NOMO-1 treated with dmso at 0.1 percent for 144 hours (cell line): Measurements from ENCODE around the gene ASPM.
"Not testable (repeated sequence)": the region's sequence is repeated elsewhere in the genome, so short reads cannot be mapped to it uniquely, and the experiment has no call there.

ENCODE experiments used
- DNase-seq: peaks from one replicate; lab custom pipeline; 2025; ENCODE audit not compliant: unreplicated experiment; lab: John Stamatoyannopoulos, UW

The ASPM gene

DNA sequence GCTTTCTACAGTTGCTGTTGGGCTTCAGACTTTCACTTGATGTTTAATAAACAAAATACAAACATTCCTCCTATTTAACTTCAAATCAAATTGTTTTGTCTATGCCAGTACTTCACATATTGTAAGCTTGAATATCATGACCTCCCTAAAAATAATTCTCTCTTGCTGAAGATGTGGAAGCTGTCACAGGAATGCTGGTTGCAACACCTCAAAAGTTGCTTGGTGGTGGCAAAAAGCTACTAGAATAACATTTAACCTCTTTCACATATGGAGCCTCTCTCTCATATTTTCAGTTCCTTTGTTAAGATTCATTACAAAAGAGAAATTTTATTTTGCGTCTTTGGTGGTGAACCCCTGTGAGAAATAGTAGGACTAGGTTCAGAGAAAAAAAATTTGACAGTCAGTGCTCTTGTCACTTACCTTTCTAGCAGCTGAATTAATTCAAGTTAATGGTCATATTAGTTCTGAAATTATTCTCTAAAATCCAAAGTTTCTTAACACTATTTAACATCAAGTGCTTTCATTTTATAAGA, 53.9 kb downstream of the ASPM start:
- DNase-seq: no peak

DNA sequence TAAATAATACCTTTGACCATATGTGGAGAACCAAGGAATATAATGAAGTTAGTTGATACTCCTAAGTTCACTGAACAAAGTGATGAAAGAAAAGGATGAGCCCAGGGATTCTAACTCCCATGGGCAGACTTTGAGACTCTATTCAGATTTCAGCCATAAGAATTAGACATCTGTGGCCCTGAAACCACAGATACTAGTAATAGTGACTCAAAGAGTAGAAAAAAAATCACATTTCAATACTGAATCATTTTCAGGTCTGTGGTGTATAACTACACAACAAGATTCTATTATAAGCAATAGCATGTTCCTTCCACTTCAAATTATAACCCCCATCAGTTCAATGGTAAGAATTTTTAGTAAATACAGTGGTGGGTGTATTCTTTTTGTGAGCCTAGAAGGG, 63.0 kb downstream of the ASPM start:
- no peak for DNase-seq

DNA sequence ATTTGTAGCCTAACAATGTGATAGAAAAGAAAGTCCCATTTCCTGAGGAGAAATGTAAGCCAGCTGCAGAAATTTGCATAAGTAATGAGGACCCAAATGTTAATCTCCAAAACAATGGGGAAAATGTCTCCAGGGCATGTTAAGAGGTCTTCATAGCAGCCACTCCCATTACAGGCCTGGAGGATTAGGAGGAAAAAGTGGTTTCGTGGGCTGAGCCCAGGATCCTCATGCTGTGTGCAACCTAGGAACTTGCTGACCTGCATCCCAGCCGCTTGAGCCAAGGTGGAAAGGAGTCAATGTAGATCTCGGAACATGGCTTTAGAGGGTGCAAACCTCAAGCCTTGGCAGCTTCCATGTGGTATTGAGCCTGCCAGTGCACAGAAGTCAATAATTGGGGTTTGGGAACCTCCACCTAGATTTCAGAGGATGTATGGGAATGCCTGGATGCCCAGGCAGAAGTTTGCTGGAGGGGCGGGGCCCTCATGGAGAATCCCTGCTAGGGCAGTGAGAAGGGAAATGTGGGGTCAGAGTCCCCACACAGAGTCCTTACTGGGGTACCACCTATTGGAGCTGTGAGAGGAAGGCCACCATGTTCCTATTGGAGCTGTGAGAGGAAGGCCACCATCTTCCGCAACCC, 65.2 kb downstream of the ASPM start:
- DNase-seq: no peak

DNA sequence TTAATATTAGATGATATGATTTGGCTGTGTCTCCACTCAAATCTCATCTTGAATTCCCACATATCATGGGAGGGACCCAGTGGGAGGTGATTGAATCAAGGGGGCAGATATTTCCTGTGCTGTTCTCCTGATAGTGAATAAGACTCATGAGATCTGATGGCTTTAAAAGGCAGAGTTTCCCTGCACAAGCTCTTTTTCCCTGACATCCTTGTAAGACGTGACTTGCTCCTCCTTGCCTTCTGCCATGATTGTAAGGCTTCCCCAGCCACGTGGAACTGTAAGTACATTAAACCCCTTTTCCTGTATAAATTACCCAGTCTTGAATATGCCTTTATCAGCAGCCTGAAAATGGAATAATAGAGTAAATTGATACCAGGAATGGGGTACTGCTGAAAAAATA, 66.1 kb downstream of the ASPM start:
- no peak for DNase-seq

DNA sequence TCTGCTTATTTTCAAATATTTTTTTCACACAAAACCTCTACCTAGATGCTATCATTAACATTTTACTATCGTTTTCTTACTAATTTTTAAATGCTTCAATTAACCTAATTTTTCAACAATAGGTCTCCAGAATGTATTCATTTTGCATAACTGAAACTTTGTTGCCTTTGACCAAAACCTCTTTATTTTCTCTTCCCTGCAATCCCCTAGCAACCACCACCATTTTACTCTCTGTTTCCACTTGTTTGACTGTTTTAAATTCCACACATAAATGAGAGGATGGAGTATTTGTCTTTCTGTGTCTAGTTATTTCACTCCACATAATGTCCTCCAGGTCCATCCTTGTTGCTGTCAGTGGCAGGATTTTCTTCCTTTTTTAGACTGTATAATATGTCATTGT, 69.9 kb downstream of the ASPM start:
- DNase-seq: no peak

DNA sequence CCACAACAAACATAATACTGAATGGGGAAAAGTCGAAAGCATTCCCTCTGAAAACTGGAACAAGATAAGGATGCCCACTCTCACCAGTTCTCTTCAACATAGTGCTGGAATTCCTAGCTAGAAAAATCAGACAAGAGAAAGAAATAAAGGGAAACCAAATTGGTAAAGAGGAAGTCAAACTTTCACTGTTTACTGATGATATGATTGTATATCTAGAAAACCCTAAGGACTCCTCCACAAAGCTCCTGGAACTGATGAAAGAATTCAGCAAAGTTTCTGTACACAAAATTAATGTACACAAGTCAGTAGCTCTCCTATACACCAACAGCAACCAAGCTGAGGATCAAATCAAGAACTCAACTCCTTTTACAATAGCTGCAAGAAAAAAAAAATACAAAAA, 72.5 kb downstream of the ASPM start:
- DNase-seq: no peak

DNA sequence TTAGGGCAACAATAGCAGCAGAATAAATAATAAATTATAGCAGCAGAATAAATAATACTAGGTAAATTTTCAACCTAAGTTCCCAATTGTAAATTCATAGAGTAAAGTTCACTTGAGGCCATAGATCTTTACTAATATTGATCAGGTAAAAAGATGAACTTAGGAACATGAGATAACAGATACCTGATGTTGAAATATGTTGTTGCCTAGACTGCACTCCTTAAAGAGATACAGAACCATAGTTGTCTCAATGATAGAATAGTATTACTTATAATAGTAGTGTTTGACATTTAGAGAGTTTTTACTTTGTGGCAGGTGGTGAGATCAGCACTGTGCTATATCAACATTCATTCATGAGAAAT, 79.0 kb downstream of the ASPM start:
- no peak for DNase-seq

DNA sequence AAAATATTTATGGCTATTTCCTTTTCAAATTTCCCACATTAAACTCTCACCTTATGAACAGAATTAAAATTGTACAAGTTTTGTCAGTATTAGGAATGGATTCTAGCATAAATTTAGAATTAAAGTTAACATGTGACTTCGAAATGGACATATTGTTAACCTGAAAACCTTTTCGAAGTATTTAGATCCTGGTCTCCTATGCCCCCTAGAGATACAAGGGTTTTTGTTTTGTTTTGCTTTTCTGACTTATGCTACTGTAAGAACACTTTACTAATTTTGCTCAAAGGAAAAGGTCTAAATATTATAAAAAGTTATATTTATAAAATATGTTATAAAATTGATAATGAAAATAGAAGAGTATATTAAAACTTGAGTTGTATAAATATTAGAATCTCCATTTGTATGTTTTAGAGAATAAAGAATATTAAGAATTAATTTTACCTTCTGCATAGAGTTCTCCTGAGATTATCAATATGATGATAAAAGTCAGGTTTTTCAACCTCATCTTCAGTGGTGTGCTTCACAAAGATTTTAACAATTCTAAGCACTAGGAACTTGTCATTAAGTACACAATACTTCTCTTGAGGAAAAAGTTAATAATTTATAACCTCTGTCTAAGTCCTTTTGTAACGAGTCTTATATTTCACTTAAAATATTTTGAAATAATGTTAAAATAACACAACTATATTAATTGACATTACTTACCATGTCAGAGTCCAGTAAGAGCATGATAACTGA, 79.6 kb downstream of the ASPM start, which contains the start of gene F13B:
TSS of gene F13B (minus strand) at position 542 of the 738 bp plus-strand sequence. CDS start at position 505, 37 bp downstream.
- DNase-seq: no peak

DNA sequence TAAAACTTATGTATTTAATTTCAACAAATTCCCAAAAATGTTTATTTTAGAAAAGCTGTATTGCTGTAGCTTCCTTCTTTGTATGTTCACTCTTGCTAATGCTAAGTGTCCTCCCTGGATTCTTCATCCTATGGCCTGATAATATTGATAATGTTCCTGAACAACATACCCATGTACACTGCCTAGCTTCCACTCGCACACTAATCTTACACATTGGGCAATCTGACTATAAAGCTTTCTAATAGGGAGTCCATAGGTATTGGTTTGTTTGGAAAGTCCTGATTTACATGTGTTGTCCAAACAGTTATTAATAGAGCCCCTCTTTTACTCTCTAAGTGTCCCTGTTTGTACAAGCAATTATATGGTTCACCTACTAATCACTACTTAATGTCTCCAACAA, 80.2 kb downstream of the ASPM start:
- DNase-seq: no peak

DNA sequence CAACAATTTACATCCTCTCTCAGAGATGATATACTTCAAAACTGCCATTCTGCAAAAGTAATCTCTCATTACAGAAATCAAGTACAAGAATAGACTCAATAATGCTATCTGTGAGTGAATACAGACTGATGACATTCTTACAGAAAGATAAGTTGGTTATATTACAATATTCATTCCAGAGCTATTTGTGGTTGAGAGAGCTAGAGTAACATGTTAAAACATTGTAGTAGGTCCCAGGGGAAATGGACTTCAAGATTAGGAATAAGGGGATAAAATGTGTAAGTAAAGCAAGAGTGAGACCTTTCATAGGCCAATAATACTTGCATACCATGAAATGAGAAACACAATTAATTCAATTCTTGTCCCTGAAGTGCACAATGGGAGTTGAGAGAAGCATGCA, 80.9 kb downstream of the ASPM start:
- DNase-seq: no peak

DNA sequence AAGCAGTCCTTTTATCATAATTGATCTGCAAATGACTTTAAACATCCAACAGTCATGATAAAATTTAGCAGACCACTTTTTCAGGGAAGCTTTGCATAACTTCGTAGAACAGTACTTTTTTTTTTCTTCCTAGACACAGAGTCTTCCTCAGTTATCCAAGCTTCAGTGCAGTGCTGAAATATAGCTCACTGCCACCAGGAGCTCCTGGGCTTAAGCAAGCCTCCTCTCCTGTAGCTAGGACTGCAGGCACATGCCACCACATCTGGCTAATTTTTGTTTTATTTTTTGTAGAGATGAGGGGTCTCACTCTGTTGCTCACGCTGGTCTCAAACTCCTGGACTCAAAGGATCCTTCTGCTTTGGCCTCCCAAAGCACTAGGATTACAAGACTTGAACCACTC, 83.3 kb downstream of the ASPM start:
- no peak for DNase-seq

DNA sequence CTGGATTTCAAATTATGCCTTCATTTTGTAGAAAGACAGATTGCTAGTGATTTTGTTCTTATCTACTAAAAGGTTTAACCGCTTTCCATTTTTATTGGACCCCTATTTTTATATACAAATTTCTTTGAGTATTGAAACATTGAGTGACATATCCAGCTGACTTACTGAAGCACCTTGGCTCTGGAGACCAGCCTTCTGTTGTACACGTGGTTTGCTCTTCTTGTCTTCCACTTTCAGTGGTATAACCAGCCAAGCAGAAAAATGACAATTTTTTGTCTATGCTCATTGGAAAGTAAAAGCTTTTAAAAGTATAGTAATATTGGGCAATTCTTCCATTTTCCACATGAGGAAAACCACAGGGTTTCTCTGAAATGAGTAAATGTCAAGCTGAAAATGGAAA, 83.8 kb downstream of the ASPM start:
- no peak for DNase-seq

DNA sequence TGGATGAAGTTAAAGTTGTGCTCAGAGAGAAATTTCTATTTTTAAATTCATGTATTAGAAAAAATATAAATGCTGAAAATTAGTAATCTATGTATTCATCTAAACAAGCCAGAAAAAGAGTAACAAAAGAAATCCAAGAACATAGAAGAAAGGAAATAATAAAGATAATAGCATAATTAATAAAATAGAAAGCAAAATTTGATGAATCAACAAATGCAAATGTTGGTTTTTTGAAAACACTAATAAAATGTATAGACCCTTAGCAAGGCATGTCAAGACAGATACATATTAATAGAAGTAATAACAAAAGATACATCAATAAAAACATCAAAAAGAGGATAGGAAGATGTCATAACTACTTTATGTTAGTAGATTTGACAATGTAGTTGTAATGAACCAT, 97.4 kb downstream of the ASPM start:
- DNase-seq: no peak

DNA sequence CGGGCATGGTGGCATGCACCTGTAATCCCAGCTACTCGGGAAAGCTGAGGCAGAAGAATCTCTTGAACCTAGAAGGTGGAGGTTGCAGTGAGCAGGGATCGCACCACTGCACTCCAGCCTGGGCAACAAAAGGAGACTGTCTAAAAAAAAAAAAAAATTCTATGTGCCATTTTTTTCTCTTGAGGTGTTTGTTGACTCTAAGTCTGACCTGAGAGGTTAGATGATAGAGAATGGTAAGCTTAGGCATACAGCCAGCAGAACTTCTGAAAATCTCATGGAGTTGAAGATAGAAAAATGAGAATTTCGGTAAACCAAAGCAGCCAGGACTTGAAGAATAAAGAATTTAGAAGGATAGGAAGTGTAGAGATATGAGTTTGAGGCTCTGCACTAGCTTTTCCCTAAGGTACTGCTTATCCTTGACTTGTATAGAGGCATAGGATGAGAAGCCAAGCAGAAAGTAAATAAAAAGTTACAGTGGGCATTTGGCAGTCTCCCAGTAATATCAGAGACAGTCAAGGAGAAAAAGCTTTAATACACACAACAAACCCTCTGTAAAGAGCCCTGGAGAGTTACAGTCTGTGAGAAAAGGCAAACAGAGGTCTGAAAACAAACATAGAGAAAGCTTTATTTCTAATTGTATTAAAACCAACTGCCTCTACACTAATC, 103.7 kb downstream of the ASPM start:
- DNase-seq: no peak

DNA sequence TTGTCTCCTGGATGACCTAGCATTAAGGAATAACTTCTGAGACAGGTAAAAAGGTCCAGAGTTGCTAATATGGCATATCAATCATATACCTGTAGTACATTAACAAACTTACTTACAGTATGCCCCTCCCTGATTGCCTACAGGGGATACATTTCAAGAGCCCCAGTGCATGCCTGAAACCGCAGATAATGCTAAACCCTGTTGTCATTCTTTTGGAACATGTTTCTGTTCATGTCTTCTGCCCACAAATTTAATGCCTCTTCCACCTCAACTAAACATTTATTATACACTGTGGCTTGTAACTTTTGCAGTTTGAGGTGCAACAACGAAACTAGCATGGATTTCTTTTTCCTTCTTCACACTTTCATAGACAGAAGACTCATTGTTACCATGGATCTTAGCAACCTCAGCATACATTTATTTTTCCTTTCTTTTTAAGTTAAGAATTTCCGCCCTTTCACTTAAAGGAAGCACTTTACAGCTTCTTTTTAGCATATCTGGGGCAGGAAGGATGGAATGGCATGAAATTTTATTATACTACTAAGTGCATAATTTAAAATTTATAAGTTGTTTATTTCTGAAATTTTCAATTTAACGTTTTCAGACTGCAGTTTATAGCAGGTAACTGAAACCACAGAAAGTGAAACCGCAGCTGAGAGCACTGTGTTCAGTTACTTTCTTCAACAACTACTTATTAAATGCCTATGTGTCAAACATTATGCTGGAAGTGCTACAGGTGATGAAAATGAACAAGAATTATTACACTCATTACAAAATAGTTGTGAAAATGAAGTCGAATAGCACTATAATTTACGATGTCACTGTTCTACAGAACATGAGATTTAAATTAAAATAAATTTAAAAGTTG, 104.7 kb downstream of the ASPM start:
- DNase-seq: no peak

DNA sequence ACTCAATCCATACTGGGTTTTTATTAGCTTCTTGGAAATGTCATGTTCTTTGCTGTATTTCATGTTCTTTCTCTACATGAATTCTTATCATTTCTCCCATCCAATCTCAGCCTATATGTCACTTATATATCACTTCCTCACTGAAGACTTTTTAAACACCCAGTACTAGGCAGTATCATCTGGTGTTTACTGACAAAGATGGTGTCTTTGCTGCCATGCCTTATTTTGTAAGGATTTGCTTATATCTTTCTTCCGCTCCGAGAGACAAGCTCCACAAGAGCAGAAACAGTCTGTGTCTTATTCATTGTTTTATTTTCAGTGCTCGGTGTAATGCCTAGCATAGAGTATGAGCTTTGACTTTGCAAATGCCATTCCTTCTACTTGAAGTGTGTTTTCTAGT, 109.6 kb downstream of the ASPM start:
- DNase-seq: no peak

DNA sequence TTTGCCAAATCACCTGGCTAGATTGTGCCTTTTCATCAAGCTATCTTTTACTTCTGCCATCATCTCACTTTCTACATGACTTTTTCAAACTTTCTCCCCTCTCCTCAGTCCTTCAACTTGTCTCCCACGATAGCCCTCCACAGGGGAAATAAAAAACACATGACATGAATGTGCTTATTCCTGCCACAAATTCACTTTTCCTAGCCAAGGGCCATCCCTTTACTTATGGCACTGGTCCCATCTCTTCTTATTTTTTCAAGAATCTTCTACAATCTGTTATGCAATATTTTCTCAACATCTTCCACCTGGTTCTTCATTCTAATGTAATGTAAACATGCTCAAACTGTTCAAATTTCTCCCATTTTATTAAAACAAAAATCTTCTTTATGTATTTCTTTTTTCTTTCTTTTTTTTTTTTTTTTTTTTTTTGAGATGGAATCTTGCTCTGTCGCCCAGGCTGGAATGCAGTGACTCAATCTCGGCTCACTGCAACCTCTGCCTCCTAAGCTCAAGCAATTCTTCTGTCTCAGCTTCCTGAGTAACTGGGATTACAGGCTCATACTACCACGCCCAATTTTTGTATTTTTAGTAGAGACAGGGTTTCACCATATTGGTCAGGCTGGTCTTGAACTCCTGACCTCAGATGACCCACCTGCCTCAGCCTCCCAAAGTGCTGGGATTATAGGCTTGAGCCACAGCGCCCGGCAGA, 111.7 kb downstream of the ASPM start:
- not testable (repeated sequence) for DNase-seq
